ACHN (cell line): ENCODE data around the gene FAT1.
A peak's percentile ranks its signal among the peaks of the same experiment; 100 is the strongest.
"Not testable (repeated sequence)": the region's sequence is repeated elsewhere in the genome, so short reads cannot be mapped to it uniquely, and the experiment has no call there.

Experiments used
- DNase-seq: peaks from one replicate; pipeline ENCODE4 v3.0.0-alpha.2; 2015
- in situ Hi-C: cut with HindIII; loops from 2 replicates; pipeline ENCODE4 v1.10.0; 2017; ENCODE audit warnings: low sequenced_read_pairs, low pct_ligation_motif_present, low pct_unique_long_range_greater_than_20kb

FAT1 gene

GRCh38 chr4:186687265-186687664, 36.4 kb downstream of the FAT1 start:
- no peak for DNase-seq
- in situ Hi-C loops: no loop called here

DNA sequence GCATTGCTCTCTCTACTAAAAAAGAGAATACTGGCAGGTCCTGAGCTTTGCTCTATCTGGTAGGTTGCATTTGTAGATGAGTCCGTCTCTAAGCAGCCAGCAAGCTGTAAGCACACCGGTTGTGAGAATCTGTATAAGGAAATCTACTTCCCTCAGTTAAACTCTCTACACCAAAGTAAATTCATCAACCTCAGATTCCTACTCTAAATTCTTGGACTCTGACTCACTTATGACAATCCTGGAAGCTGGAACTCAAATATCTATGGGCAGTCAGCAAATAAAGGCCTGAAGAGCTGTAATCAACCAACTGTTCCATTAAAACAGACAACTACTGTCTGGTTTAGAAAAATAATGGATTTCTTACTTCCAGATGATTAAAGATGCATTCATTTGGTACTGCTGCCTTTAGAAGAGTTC, 37.9 kb downstream of the FAT1 start:
- DNase-seq: peak; percentile 93
- in situ Hi-C loops: no loop called here

DNA sequence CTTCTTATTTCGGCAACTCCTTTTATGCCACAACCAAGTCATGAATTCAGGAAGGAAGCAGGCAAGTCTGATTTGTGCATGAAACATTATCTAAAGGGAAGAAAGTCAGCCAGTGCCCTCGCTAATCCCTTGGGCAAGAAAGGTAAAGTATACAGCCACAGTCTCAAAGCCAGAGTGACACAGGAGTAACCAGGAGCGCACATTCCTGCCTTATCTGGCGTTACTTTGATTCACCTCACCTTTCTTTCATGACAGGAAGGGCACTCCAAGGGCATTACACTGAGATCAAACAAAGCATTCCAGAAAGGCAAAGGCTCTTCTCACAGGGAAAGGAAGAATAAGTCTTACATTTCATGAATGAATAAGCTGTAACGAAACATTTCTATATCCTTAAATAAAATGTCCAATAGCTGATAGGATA, 38.8 kb downstream of the FAT1 start:
- in situ Hi-C loops: no loop called here
- no peak for DNase-seq

DNA sequence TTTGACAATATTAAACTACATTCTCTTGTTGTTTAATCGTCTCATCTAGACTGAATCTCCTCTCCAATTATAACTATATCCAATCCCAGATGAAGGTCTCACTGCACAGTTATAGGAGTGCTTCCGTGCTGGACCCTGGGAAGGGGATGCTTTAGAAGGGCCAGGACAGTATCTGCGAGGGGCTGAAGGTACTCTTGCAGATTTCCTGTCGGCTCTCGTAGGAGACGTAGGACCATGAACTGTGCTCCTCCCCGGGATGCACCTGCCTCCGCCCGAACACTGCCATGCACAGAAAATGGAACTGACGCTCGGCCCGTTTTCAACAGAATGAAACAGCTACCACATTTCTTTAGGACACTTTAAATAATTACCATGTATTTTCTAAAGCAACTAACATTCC, 39.4 kb downstream of the FAT1 start:
- in situ Hi-C loops: no loop called here

DNA sequence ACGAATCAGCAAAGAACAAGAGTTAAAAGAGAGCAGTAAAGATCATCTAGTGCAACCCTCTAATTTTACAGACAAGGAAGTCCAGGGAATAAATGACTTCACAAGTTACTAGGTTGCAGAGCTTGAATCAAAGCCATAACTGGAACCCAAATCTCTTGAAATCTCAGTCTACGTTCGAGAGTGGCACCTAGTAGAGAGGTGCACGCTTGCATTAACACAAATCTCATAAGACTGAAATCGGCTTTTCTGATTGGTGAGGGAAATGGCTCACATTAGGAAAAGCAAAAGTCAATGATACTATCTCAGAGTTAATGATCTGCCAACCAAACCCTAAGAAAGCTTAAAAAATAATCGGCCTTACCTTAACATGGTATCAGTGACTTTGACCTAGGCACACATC, 43.0 kb downstream of the FAT1 start:
- in situ Hi-C loops: no loop called here

More for the DNA sequence above, 39.4 kb downstream of the FAT1 start:
- no peak for DNase-seq

DNA sequence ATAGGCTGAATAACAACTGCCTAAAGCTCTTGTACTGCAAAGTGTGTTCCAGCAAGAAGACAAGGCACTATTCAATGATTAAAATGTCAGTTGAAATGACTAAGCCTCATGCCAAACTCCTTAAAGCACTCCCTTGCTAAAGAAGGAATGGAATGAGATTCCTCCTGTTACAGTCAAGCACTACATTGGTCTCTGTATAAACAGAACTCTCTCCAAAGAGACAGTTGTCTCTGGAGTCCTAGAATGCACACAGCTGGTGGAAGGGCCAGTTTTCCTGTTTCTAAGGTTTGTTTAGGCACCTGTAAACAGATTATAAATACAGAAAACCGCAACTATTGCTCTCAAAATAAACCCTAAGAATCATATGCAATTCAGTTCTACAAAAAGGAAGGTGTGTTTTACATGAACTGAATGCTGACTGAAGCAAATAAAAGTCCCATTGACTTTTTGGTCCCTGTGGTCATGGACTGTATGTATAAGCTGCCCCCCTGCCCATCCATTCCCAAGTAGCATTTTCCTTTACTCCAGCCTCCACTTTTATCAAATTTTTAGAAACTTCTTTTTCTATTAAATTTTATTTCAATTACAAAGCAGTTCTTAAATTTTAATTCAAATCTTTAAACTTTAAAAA, 47.0 kb downstream of the FAT1 start:
- in situ Hi-C loops: no loop called here
- peak; percentile 91 for DNase-seq

More for the DNA sequence above, 43.0 kb downstream of the FAT1 start:
- DNase-seq: peak; percentile 61

DNA sequence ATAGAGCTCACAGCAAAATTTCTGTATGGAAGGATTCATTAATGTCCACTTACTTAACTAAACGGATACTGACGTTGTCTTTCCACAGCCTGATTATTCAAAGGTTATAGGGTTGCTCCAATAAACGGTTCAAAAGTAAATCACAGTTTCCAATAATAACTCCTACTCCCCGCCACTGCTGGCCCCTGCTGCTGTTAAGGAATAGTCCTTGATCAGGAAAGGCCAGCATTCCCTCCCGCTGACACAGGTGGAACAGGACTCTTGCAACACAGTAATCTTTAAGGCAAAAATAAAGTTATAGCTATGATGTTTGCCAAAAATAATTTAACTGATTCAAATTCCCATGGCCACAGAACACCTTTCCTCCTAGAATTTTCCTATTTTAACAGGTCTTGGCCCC, 53.9 kb downstream of the FAT1 start:
- no peak for DNase-seq
- in situ Hi-C loops: no loop called here

DNA sequence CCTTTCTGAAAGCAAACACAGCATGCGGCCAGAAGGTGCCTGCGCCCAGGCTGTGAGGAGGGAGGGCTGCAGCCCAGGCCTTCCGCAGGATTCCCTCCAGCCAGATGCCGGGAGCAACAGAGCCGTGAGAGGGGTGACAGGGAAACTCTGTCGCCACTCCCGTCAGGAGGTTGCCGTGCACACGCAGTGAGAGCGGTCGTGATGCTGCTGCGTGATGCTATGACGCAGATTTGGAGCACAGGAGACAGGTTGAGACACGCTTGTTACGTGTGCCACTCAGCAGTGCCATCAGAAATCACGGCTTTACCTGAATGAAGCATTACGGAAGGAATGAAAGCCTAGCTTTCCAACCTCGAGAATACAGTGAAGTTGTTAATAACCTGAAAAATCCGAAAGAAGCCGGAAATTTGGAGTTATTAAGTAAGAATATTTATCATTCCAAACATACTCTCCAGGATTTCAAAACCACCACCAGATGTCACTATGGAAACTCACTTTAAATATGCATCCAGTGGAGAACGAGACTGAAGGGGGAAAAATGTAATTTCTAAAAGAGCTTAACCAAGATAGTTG, 54.4 kb downstream of the FAT1 start:
- peak; percentile 52 for DNase-seq
- in situ Hi-C loops: no loop called here

DNA sequence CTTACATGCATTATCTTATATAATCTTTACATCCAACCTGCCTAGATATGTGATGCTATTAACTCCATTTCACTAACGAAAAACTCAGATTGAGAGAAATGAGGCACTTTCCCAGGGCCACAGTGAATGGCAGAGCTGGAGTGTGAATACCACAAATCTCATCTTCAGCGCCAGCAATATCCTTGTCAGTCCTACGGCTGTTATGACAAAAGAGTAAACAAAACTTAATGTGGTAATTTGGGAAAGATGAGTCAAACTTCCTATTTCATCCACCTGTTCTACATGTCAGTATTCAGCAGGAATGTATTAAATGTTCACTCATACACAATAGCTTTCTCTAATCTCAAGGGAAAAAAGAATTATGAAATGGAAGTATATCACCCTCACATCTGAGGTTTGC, 56.9 kb downstream of the FAT1 start:
- in situ Hi-C loops: no loop called here
- DNase-seq: no peak

GRCh38 chr4:186666252-186666651, 57.4 kb downstream of the FAT1 start:
- in situ Hi-C loops: no loop called here
- DNase-seq: no peak

DNA sequence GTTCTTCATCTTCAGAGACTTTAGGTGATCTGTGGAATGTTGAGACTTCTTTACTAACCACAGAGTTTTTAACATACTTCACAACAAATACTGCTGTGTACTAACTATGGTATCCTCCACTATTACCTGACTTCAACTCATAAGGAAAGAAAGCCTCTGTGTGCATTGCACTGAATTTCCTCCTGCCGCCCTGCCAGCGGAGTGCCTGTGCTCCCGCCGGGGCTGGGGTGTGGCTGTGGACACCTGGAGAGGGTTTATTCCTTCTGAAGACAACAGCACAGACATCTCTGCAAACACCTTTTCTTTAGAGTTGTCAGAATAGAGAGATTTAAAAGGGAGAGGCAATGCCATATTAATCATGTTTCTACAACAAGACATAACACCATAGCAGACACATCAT, 63.3 kb downstream of the FAT1 start:
- in situ Hi-C loops: no loop called here
- no peak for DNase-seq

DNA sequence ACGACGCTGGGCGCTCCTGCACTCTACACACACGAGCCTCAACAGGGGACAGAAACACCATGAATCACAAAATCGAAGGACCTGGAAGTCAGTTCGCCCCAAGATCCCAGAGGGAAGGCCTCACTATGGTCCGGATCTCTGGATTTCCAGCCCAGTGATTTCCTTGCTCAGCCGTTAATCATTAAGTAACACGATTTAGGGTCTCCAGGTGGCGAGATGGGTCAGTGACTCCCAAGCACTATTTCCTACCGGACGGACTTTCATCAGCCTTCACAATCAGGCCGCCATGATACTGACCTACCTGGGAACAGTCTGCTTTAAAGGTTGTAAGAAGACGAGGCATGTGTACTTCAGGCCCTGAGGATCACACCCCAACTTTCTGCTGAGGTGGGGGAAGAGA, 63.7 kb downstream of the FAT1 start:
- DNase-seq: no peak
- in situ Hi-C loops: no loop called here

- DNase-seq, in situ Hi-C loops: not testable (repeated sequence)
Measured at GRCh38 chr4:186659456-186659855, 64.2 kb downstream of the FAT1 start.

DNA sequence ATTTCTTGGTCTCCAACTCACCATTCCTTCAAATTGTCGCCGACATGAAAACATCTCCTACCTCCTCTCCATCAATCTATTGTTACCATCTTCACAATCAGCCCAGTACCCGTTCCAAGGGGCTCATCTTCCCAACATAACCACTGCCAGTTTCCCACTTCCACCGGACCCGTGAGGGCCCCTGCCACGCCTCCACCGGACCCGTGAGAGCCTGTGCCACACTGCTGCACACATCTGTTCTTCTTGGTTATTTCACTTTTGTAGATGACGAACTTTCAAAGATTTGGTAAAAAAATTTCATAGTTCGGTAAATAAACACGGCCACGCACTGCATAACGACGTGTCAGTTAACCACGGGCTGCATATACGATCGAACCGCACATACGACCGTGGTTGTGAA, 65.0 kb downstream of the FAT1 start:
- DNase-seq: no peak
- in situ Hi-C loops: no loop called here

DNA sequence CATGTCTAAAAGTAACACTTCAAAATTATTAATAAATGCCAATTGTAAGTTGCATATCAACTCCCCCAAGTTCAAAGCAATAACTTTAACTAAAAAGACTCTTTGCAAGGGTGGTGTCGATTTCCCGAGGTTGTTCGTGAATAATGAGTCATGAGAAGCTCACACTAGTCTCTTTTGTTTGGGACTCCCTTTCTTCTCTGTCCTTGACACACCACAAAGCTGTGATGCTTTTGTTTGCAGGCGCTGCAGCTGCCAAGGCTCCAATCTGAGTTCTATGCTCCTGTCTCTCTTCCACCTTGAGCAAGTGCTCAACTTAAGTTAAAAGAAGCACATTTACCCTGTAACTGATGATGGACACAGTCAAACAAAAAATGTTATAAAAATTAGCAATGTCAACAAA, 65.9 kb downstream of the FAT1 start:
- no peak for DNase-seq
- in situ Hi-C loops: no loop called here

DNA sequence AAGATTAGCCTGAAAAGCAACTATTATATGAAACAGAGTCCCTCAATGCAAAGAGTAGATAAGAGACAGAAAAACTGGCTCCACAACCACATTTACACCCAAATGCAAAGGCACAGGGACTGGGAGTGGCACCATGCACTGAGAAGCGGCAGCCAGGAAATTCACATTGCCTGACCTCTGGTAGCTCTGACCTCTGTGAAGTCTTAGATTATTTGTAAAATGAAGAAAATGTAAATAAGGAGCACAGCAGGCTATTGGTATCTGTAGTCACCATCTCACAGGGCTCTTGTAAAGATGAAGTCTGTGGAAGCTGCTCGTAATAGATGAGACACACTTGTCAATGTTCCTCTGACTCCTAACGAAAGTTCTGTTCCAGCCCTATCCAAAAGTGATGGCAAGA, 69.7 kb downstream of the FAT1 start:
- no peak for DNase-seq
- in situ Hi-C loops: no loop called here

DNA sequence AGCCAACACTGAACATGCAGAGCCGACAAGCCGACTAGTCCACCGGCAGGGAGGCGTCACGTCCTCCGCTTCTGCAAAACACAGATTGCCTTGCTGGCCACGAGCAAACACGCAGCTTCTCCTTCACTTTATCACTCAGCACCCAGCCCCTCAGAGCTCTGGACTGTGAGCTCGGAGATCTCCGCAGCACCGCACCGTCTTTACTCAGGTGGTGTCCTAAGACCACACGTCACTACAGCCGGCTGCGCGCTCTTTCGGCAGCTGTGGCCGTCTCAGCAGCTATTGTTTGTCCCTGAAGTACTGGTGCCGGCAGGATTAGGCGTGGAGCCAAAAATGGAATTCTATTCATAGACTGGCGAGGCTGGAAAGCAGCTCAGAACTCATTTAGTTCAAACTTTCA, 72.0 kb downstream of the FAT1 start:
- DNase-seq: no peak
- in situ Hi-C loops: no loop called here

DNA sequence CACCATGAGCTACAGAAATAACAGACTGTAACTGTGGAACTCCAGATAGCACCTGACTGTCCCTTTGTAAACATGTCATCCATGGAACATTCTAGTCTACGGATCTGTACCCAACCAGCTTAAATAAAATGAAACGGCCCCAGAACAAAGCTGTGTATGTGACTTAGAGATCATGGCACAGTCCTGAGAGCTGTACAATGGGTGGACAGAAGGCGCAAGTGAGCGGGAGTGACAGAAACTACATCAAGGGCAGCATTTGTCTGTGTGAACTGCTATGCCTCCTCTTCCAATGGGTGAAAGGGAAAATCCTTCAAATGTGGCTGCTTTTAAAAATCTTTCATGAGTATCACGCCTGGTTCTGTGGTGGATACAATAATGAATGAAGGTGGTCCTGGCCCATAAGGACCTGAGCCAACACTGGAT, 72.5 kb downstream of the FAT1 start:
- in situ Hi-C loops: no loop called here
- no peak for DNase-seq

DNA sequence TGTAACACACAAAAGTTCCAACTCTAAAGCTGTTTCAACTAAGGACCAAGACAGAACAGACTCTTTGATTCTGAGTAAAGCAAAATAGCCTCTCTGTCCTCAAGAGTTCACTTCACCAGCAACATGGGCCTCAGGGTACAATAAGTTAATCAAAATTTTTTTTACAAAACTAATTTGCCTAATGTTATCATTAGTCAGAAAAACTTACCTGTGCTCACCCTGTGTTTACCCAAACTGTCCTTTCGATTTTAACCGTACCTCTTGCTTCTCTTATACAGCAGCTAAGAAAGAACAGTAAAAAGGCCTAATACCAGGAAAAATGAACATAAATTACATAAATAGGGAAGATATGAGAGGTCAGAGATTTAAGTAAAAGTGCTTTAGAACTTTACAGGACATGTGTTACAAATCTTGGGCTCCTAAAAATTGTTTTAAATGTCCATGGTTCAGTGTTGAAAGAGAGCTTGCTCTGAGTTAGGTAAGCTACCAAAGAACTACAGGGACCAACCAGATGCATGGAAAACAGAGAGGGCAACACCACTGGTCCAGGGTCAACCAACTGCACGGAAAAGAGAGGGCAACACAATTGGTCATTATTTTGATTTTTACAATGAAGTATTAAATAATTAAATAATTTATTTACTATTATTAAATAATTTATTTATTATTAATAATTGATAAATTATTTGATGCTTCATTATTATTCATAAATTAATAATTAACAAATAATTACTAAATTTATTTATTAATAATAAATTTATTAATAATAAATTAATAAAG, 73.1 kb downstream of the FAT1 start:
- in situ Hi-C loops: no loop called here

GRCh38 chr4:186647821-186648220, 75.8 kb downstream of the FAT1 start:
- in situ Hi-C loops: no loop called here
- no peak for DNase-seq

More for the DNA sequence above, 73.1 kb downstream of the FAT1 start:
- no peak for DNase-seq
